Neural cell (in vitro differentiated cells): ENCODE measurements around the gene IGSF1. TPM values are rescaled to one million over a fixed set of nuclear protein-coding genes. Genes with fewer than 3 reads are reported as not detected.

Source experiments
- H2AFZ ChIP-seq: fragments of 200-600, 300-800 bp; sonication (generic), shearing (Covaris generic); 2 replicates; pipeline ENCODE4 v1.6.0; 2014; ENCODE audit warnings: low read depth, mild to moderate bottlenecking, antibody characterized with exemption, low read length, moderate library complexity
- H3F3A ChIP-seq: fragments of 200-600 bp; shearing (Covaris generic); 2 replicates; pipeline ENCODE4 v1.6.1; 2016; ENCODE audit warnings: mild to moderate bottlenecking, moderate library complexity, mixed read lengths, antibody characterized with exemption, low read length; ENCODE audit not compliant: insufficient read depth, poor library complexity, severe bottlenecking
- H3K27ac ChIP-seq: fragments of 200-600, 300-800 bp; sonication (generic), shearing (Covaris generic); 2 replicates; pipeline ENCODE4 v1.5.1; 2014; ENCODE audit warnings: mild to moderate bottlenecking, low read length, moderate library complexity
- H3K27me3 ChIP-seq: fragments of 300-800, 200-600 bp; sonication (generic), shearing (Covaris generic); 2 replicates; pipeline ENCODE4 v1.6.0; 2014; ENCODE audit warnings: mild to moderate bottlenecking, low read depth, low read length, moderate library complexity; ENCODE audit not compliant: insufficient read depth
- H3K36me3 ChIP-seq: fragments of 300-800, 200-600 bp; sonication (generic), shearing (Covaris generic); 2 replicates; pipeline ENCODE4 v1.5.1; 2014; ENCODE audit warnings: mild to moderate bottlenecking, antibody characterized with exemption, low read length, moderate library complexity; ENCODE audit not compliant: insufficient read depth
- H3K4me2 ChIP-seq: fragments of 300-800, 200-600 bp; sonication (generic), shearing (Covaris generic); 2 replicates; pipeline ENCODE4 v1.6.0; 2014; ENCODE audit warnings: mild to moderate bottlenecking, low read length
- H3K4me3 ChIP-seq: fragments of 300-800, 200-600 bp; sonication (generic), shearing (Covaris generic); 2 replicates; pipeline ENCODE4 v1.5.1; 2014; ENCODE audit warnings: mild to moderate bottlenecking, low read length, moderate library complexity
- H3K79me2 ChIP-seq: fragments of 200-600 bp; shearing (Covaris generic); replicated peaks from 2 replicates; pipeline ENCODE4 v1.6.0; 2014; ENCODE audit warnings: mild to moderate bottlenecking, low read length, moderate library complexity; ENCODE audit not compliant: insufficient read depth
- H3K9ac ChIP-seq: fragments of 300-800, 200-600 bp; sonication (generic), shearing (Covaris generic); 2 replicates; pipeline ENCODE4 v1.6.1; 2016; ENCODE audit warnings: mild to moderate bottlenecking, low read length, mixed read lengths
- H3K9me2 ChIP-seq: fragments of 200-600 bp; shearing (Covaris generic); 2 replicates; pipeline ENCODE4 v1.6.1; 2016; ENCODE audit warnings: mild to moderate bottlenecking, low read length, mixed read lengths; ENCODE audit not compliant: insufficient read depth
- H3K9me3 ChIP-seq: fragments of 200-600, 300-800 bp; sonication (generic), shearing (Covaris generic); 2 replicates; pipeline ENCODE4 v1.6.1; 2016; ENCODE audit warnings: mild to moderate bottlenecking, mixed run types, low read length, moderate library complexity, mixed read lengths
- H4K20me1 ChIP-seq: fragments of 200-600 bp; shearing (Covaris generic); 2 replicates; pipeline ENCODE4 v1.6.1; 2016; ENCODE audit warnings: mild to moderate bottlenecking, mixed run types; ENCODE audit not compliant: insufficient read depth
- EP300 ChIP-seq: fragments of 450-650 bp; conservative IDR thresholded peaks from 2 replicates; pipeline ENCODE4 v1.6.1; 2014; ENCODE audit warnings: antibody characterized with exemption, mild to moderate bottlenecking, moderate library complexity; ENCODE audit not compliant: poor library complexity, severe bottlenecking
- EZH2 ChIP-seq: fragments of 200-600, 300-800 bp; shearing (Covaris generic), sonication (generic); IDR thresholded peaks from 2 replicates; pipeline ENCODE4 v1.6.1; 2014; ENCODE audit warnings: antibody characterized with exemption, low read length, borderline replicate concordance, mild to moderate bottlenecking; ENCODE audit not compliant: insufficient read depth, poor library complexity, severe bottlenecking
- MXI1 ChIP-seq: fragments of 450-650 bp; conservative IDR thresholded peaks from 2 replicates; pipeline ENCODE4 v1.6.1; 2014; ENCODE audit warnings: antibody characterized with exemption, mild to moderate bottlenecking; ENCODE audit not compliant: poor library complexity, severe bottlenecking
- POLR2AphosphoS5 ChIP-seq: IDR thresholded peaks from 2 replicates; pipeline ENCODE4 v1.6.1; 2012
- RAD21 ChIP-seq: fragments of 450-650 bp; conservative IDR thresholded peaks from 2 replicates; pipeline ENCODE4 v1.6.1; 2014; ENCODE audit warnings: antibody characterized with exemption, mild to moderate bottlenecking, moderate library complexity
- SMC3 ChIP-seq: fragments of 450-650 bp; conservative IDR thresholded peaks from 2 replicates; pipeline ENCODE4 v1.6.1; 2014; ENCODE audit warnings: antibody characterized with exemption, mild to moderate bottlenecking, moderate library complexity; ENCODE audit not compliant: poor library complexity
- TAF1 ChIP-seq: IDR thresholded peaks from 2 replicates; pipeline ENCODE4 v1.6.1; 2012; ENCODE audit warnings: low read depth
- polyA minus RNA-seq: library from RNA; depleted of rRNA, polyadenylated mRNA; stranded (reverse); fragments of >200 nt; gene quantifications from 2 replicates; pipeline ENCODE4 v1.2.3, GENCODE V29; 2014
- polyA plus RNA-seq: library from polyadenylated mRNA; depleted of rRNA; stranded (reverse); fragments of >200 nt; gene quantifications from 2 replicates; pipeline ENCODE4 v1.2.3, GENCODE V29; 2014
- TF ChIP-seq, protein P1 (sequence below): IDR thresholded peaks from 2 replicates; pipeline ENCODE4 v1.6.1; 2012; ENCODE audit warnings: borderline replicate concordance
- TF ChIP-seq, protein P2 (sequence below): fragments of 450-650 bp; IDR thresholded peaks from 2 replicates; pipeline ENCODE4 v1.5.1; 2014; ENCODE audit warnings: antibody characterized with exemption, mild to moderate bottlenecking, moderate library complexity; ENCODE audit not compliant: poor library complexity, severe bottlenecking

The IGSF1 gene, protein sequence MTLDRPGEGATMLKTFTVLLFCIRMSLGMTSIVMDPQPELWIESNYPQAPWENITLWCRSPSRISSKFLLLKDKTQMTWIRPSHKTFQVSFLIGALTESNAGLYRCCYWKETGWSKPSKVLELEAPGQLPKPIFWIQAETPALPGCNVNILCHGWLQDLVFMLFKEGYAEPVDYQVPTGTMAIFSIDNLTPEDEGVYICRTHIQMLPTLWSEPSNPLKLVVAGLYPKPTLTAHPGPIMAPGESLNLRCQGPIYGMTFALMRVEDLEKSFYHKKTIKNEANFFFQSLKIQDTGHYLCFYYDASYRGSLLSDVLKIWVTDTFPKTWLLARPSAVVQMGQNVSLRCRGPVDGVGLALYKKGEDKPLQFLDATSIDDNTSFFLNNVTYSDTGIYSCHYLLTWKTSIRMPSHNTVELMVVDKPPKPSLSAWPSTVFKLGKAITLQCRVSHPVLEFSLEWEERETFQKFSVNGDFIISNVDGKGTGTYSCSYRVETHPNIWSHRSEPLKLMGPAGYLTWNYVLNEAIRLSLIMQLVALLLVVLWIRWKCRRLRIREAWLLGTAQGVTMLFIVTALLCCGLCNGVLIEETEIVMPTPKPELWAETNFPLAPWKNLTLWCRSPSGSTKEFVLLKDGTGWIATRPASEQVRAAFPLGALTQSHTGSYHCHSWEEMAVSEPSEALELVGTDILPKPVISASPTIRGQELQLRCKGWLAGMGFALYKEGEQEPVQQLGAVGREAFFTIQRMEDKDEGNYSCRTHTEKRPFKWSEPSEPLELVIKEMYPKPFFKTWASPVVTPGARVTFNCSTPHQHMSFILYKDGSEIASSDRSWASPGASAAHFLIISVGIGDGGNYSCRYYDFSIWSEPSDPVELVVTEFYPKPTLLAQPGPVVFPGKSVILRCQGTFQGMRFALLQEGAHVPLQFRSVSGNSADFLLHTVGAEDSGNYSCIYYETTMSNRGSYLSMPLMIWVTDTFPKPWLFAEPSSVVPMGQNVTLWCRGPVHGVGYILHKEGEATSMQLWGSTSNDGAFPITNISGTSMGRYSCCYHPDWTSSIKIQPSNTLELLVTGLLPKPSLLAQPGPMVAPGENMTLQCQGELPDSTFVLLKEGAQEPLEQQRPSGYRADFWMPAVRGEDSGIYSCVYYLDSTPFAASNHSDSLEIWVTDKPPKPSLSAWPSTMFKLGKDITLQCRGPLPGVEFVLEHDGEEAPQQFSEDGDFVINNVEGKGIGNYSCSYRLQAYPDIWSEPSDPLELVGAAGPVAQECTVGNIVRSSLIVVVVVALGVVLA (N-terminal part only)
- polyA plus RNA-seq, result 2.6 and 3.0 TPM in 2 replicates
- 2.2 TPM in 2 replicates for polyA minus RNA-seq

DNA sequence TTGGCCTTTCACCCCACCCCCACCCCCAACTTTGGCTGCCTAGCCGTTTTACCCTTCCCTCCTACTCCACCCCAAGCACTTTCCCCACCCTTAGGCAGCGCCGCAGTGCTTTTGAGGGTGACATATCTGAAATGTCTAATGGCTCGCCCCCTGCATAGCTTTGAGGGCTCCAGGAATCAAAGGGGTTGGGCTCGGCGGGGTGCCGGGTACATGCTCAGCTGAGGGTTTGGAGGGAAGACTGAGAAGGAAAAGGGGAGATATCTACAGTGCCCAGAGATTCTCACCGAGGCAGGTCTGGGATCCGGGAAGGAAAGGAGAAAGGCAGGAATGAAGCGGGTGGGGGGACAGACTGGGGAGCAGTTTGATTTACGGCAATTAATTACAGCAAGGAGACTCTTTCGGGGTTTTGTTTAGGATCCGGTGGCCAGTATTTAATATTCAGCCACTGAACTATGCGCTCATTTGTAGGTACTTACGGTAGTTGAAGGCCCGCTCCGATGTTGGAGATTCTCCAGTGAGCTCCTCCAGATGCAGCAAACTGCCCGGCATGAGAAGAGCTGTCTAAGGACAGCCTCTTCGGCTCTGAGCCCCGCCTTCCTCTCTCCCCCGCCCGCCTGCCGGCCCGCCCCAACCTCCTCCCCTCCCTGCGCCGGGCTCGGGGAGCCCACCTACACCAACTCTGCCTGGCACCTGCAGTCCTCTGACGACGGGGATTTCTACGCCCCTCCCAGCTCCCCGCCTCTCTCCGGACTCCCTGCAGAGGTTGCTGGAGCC is at the start of gene IGSF1:
IGSF1 (minus strand) TSS at position 569 of the 774 bp plus-strand sequence. CDS start 2,632 bp downstream, outside the sequence.
- no peak within 1 kb of the TSS for H3K4me2 ChIP-seq
- H3K27ac ChIP-seq, result no peak within 1 kb of the TSS
- H4K20me1 ChIP-seq, result no peaks in the 10 kb centered on the region
- no peaks in the 10 kb centered on the region for H3K79me2 ChIP-seq
- no peaks in the 10 kb centered on the region for H3K36me3 ChIP-seq
- no peaks in the 10 kb centered on the region for H3F3A ChIP-seq
- no peak within 1 kb of the TSS for H3K4me3 ChIP-seq
- no peak within 1 kb of the TSS for H3K9ac ChIP-seq
- H3K9me3 ChIP-seq, result no peaks in the 10 kb centered on the region
- no peaks in the 10 kb centered on the region for H3K27me3 ChIP-seq
- H3K9me2 ChIP-seq, result no peaks in the 10 kb centered on the region
- no peak for TF ChIP-seq EZH2
- TF ChIP-seq EP300, result no peak
- TF ChIP-seq RAD21, result no peak
- TF ChIP-seq, protein P1, sequence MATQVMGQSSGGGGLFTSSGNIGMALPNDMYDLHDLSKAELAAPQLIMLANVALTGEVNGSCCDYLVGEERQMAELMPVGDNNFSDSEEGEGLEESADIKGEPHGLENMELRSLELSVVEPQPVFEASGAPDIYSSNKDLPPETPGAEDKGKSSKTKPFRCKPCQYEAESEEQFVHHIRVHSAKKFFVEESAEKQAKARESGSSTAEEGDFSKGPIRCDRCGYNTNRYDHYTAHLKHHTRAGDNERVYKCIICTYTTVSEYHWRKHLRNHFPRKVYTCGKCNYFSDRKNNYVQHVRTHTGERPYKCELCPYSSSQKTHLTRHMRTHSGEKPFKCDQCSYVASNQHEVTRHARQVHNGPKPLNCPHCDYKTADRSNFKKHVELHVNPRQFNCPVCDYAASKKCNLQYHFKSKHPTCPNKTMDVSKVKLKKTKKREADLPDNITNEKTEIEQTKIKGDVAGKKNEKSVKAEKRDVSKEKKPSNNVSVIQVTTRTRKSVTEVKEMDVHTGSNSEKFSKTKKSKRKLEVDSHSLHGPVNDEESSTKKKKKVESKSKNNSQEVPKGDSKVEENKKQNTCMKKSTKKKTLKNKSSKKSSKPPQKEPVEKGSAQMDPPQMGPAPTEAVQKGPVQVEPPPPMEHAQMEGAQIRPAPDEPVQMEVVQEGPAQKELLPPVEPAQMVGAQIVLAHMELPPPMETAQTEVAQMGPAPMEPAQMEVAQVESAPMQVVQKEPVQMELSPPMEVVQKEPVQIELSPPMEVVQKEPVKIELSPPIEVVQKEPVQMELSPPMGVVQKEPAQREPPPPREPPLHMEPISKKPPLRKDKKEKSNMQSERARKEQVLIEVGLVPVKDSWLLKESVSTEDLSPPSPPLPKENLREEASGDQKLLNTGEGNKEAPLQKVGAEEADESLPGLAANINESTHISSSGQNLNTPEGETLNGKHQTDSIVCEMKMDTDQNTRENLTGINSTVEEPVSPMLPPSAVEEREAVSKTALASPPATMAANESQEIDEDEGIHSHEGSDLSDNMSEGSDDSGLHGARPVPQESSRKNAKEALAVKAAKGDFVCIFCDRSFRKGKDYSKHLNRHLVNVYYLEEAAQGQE, result no peak
- TF ChIP-seq, protein P2, sequence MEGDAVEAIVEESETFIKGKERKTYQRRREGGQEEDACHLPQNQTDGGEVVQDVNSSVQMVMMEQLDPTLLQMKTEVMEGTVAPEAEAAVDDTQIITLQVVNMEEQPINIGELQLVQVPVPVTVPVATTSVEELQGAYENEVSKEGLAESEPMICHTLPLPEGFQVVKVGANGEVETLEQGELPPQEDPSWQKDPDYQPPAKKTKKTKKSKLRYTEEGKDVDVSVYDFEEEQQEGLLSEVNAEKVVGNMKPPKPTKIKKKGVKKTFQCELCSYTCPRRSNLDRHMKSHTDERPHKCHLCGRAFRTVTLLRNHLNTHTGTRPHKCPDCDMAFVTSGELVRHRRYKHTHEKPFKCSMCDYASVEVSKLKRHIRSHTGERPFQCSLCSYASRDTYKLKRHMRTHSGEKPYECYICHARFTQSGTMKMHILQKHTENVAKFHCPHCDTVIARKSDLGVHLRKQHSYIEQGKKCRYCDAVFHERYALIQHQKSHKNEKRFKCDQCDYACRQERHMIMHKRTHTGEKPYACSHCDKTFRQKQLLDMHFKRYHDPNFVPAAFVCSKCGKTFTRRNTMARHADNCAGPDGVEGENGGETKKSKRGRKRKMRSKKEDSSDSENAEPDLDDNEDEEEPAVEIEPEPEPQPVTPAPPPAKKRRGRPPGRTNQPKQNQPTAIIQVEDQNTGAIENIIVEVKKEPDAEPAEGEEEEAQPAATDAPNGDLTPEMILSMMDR, result no peak
- TF ChIP-seq SMC3, result no peak
- no peak for TF ChIP-seq TAF1
- TF ChIP-seq POLR2AphosphoS5, result no peak
- no peak for TF ChIP-seq MXI1
- no peak within 1 kb of the TSS for H2AFZ ChIP-seq
